ENCODE data around the gene VGLL4.

Gene VGLL4

GRCh38 chr3:11546657-11547302 is 96.9 kb downstream of the VGLL4 start:
- DNase-seq: no peak

GRCh38 chr3:11545186-11545851 is 98.4 kb downstream of the VGLL4 start:
- DNase-seq: no peak

GRCh38 chr3:11544412-11545181 is 99.1 kb downstream of the VGLL4 start:
- DNase-seq: no peak

- DNase-seq: no peak
Observed at GRCh38 chr3:11543948-11544387, 99.7 kb downstream of the VGLL4 start.

- DNase-seq: no peak
Observed at GRCh38 chr3:11543141-11543947, 100.4 kb downstream of the VGLL4 start.

GRCh38 chr3:11542551-11542950 is 101.2 kb downstream of the VGLL4 start:
- DNase-seq: no peak

- DNase-seq: no peak
Observed at GRCh38 chr3:11541321-11542303, 102.1 kb downstream of the VGLL4 start.

GRCh38 chr3:11539677-11540076 is 104.0 kb downstream of the VGLL4 start:
- no peak for DNase-seq

GRCh38 chr3:11539218-11539617 is 104.5 kb downstream of the VGLL4 start:
- no peak for DNase-seq

- DNase-seq: no peak
Observed at GRCh38 chr3:11538581-11538980, 105.1 kb downstream of the VGLL4 start.

GRCh38 chr3:11536936-11537612 is 106.6 kb downstream of the VGLL4 start:
- no peak for DNase-seq

GRCh38 chr3:11536132-11536935 is 107.4 kb downstream of the VGLL4 start:
- DNase-seq: no peak

- DNase-seq: no peak
Observed at GRCh38 chr3:11535243-11535960, 108.3 kb downstream of the VGLL4 start.

GRCh38 chr3:11534793-11535101 is 109.0 kb downstream of the VGLL4 start:
- DNase-seq: no peak

GRCh38 chr3:11534011-11534792 is 109.5 kb downstream of the VGLL4 start:
- DNase-seq: no peak

GRCh38 chr3:11532931-11533391 is 110.8 kb downstream of the VGLL4 start:
- no peak for DNase-seq

- DNase-seq: no peak
Observed at GRCh38 chr3:11530153-11530721, 113.5 kb downstream of the VGLL4 start.

GRCh38 chr3:11529281-11529680 is 114.4 kb downstream of the VGLL4 start:
- no peak for DNase-seq
